HG03457 (cell line): ENCODE data around the gene TTLL6.
"Not testable (repeated sequence)": the region's sequence is repeated elsewhere in the genome, so short reads cannot be mapped to it uniquely, and the experiment has no call there.

ENCODE experiments used
- ATAC-seq: cut with Tn5 transposase; IDR thresholded peaks from one replicate; pipeline ENCODE4 v1.9.1; 2021; ENCODE audit warnings: moderate number of reproducible peaks; ENCODE audit not compliant: unreplicated experiment

TTLL6 gene

DNA sequence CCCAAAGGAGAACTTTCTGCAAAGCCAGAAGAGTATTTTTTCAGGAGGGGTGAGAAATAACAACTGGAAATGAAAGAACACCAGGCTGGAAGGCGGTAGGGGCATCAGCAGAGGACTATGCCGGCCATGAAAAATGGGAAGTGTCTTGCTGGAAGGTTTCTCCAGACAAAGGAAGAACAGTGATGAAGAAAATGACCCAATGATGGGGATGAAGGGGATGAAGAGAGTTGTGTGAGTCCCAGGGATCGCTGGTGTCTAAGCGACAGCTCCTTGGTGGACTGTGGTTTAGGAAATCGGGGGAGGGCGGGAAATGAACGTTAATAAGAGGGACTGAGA is 623 bp downstream of the TTLL6 start:
- no peak for ATAC-seq

DNA sequence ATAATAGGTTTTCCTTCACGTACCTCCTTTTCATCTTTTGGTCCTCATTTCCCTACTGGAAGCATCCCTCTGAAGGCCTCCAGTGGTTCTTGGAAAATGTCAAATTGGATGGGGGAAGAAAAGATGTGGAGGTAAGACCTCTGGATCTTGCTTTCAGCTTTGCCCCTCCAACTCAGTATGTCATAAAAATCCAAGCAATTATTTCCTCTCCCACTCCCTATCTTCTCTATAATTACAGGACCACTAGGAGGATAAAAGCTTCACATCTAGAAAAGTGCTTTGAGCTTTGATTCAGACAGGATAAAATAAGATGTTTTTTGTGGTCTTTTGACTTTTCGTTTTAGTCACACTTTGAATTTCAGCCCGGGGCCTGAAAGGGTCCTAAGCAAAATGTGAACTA is 1.7 kb downstream of the TTLL6 start:
- ATAC-seq: no peak

DNA sequence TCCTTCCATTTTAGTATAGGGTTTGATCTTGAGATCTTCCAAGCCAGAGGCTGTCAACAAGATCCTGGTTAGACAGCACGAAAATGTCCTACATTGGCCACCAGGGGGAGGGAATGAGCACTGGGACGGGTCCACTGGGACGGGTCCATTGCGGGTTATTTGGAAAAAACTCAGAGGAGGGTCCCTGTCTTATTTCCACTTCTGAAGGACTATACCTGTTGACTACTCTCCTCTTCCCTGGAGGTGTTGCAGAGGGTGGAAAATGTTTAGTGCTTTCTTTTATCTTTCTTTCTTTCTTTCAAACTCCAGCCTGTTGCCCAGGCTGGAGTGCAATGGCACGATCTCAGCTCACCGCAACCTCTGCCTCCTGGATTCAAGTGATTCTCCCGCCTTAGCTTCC is 2.5 kb downstream of the TTLL6 start:
- ATAC-seq: no peak

DNA sequence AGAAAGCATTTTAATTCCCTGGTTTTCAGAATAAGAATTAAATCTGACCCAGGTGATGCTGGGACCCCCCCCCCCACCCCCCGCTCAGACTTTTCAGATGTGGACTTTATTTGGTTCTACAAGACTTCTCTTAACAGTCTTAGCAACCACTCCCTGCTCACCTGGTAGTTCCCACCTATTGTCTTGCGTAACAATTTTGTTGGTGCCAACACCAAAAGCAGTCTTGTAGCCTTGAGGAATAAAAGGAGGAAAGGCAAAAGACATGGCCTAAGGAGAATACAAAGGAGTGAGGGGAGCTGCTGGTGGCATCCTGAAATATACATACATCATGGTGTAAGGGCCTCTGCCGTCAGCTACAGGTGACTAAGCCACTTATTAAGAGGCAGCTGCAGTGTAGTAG is 5.0 kb downstream of the TTLL6 start:
- ATAC-seq: no peak

DNA sequence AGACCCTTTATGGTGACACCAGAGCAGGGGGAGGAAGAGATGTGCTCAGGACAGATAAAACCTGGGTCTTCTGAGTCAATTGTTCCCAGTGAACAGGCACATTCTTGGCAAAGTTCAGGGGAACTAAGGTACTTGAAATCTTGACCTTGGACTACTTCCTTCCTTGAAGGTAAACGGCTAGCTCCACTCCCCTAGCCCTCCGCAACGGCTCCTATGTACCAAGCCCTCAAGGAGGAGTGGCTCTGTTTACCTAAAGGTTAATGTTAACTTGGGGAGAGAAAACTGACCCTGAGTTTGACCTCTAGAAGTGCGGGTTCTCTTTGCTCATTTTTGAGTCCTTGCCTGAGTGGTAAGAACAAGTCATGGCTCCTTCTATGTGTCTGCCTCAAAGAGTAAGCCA is 7.8 kb downstream of the TTLL6 start:
- ATAC-seq: no peak

DNA sequence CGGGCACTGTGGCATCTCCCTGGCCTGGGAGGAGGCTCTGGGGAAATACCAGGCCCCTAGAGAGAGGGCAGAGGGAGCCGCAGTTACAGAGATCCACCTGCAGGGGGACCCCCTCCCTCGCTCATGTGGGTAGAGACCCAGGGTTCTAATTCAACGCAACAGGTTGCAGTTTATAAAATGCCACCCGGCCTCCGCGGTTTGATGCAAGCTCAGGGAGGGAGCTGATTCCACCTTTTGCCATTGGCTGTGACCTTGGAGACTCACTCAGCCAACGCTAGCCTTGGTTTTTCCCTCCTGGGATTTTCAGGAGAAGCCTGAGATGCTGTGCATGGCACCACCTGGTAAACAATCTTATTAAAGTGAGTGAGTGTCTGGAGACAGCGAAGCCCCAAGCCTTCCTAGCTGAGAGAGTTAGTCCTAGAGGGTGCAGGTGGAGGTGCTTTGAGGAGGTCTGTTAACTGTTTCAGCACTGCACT is 12.1 kb downstream of the TTLL6 start:
- ATAC-seq: no peak

DNA sequence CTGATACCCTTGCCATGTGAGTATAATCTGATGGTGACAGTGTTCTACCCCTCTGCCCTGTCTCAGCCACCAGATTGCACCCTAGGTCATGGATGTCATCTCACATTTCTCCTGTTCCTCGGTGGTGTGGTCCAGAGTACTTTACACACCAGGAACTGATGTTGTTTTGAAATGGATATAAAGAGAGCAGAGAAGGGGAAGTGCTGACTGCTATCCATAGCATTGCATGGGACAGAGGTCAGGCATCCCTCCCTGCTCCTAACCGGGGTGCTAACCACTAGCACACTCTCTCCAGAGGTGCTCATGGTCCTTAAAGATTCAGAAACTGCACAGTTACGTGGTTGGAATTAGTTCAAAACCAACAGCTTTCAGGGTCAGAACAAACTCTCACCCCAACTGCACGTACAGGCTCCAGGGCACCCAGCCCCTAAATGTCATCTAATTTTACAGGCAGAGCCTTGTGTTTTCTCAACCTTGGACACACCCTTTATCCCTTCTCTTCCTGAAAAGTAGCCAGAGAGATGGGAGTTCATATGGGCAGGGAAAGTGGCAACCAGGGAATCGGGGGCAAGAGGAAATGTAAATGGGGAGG is 16.3 kb downstream of the TTLL6 start:
- ATAC-seq: no peak

DNA sequence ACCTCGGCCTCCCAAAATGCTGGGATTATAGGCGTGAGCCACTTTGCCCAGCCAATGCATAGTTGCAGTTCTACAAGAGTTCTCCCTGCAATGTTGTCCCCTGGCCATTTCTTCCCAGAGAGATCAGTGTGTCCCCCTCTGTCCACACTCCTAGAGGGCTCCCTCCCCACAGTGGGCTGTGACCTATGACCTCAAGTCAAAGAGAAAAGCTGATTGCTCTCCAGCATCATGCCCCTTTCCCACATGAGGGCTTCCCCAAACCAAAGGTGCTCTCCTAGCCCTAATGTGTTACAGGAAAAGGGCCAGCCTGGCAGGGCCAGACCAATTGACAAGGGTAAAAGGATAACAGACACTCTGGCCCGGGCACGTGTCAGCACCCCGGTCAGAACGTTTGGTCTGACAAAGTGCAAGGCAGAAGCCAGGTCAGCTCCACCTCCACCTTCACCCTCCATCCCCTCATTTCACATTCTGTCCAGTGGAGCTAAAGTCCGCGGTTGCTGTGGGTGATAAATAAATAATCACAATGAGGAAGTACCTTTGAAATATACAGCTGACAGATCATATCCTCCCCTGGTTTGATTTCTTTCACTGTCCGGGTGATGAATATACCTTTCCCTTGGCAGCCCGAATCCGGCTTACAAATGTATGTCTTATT is 17.8 kb downstream of the TTLL6 start:
- ATAC-seq: no peak

DNA sequence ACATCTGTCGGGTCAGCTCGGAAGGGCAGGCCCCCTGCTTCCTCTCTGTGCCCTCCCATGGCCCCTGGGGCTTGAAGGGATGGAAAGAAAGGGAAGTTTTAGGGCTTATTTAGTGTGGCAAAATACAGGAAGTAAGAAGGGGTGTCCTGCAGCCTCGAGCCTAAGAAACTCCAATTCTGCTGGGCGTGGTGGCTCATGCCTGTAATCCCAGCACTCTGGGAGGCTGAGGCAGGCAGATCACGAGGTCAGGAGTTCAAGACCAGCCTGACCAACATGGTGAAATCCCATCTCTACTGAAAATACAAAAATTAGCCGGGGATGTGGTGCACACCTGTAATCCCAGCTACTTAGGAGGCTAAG is 20.9 kb downstream of the TTLL6 start:
- ATAC-seq: not testable (repeated sequence)

DNA sequence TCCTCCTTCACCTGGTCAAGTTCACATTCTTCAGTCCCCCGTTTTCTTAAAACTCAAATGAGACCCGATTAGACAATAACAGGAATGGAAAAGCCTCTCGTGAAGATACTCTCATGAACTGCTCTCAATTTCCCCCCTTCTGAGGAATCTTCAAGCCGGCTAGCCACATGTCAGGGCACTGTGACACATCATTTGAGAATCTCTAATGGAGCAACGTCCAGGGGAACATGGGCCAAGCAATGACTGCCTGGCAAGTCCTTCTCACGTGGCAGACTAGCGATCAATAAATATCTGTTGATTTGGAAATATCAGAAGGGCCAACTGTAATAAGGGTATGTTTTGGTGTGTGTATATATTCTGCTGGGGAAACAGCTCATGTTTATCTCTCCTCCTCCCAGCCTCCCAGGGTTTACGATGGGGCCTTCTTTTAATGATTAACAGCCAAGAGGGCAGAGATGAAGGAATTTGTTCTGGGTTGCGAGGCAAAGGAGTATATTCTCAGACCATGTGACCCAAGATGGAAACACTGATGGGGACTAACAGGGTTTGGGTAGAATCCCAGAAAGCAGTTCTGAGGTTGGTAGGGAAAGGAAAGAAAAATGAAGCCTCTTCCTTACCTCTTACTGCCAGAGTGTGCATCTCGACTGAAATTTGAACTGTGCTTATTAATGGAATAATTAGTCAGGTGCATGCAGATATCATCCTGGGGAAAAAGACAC is 21.4 kb downstream of the TTLL6 start:
- no peak for ATAC-seq

DNA sequence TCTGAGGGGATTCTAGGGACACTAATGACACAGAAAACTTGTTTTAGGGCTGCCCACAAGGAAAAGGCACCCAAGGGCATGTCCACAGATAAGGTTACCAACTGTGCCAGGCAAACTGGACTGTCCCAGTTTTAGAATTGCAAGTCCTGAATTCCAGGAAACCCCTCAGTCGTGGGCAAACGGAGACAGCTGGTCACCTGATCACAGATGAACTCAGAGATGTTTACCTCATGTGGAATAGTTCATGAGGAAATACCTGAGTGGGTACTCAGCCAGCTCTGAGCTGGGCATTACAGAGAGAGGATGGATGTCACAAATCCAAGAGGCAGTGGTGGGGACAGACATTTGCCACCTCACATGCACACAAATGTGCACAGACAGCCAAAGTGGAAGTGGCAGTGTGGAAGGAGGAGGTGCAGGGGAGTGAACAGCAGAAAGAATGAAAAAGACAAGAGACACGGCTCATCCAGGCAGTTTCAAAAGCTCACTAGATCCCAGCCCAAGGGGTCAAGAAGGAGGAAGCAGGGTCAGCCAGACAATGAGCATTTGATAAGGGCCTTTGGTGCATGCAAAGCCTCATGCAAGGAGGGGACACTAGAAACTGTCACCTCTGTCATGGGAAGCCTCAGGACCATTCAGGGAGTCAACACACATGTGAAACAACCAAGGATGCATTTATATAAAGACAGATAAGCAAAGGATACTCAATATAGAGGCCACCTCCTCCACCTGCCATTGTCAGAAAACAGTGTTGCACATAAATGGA is 24.8 kb downstream of the TTLL6 start:
- ATAC-seq: no peak

DNA sequence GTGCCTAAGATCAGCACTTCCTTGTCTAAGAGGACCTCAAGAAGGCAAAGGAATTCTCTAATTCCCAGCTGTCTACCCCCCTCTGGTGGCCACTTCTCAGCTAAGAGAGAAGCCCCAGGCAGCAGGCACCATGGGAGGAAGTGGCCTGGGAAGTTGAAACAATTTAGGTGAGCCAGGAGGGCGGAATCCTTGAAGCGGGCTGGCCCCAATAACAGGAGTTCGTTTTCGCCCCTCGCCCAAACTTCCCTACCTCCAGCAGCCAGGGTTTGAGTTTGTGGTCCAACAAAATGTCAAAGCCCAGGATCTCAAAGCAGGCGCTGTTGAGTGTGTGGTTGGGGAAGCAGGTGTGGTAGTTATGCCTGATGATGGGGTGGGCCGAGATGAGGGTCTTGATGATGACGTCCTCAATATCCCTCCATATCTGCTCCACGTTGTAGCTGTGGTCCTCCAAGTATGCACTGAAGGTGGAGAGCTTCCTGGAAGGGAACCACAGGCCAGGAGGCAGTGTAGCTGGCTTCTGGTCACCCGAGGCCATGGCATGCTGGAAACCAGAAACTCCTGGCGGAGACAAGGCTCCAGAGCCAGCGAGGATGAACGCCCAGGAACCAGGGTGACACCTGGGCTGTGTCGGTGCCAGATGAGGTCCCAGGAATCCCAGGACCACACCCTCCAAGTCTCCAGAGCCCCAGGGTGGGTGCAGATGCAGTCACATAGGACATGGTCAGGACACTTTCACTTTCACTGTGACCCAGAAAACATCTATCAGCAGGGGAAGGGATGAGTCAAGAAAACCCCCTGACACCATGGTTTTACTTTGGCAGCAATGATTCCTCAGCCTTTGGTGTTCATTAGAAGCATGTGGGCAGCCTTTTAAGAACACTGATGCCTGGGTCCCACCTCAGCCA is 25.6 kb downstream of the TTLL6 start:
- no peak for ATAC-seq

DNA sequence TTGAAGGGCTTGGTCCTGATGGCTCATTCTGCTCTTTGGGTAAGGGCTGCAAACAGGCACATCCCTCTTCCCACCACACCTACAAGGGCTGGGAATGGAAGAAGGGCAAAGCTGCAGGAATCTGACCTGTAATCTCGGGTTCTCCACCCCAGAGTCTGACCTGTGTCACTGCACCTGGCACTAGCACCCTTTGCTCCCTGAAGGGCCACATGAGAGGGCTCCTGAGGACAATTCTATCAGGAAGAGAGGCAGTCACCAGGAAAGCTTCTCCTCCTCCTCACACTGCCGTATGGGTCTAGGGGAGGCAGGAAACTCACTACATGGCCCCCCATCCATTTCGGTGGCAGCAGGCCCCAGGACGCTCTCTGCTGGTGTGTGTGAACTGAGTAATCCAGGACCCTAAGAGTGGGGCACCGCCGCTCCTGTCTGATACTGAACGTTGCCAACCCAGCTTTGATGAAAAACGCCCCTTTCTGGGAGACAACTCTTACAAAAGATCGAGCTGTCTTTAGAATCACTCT is 26.4 kb downstream of the TTLL6 start:
- ATAC-seq: no peak

DNA sequence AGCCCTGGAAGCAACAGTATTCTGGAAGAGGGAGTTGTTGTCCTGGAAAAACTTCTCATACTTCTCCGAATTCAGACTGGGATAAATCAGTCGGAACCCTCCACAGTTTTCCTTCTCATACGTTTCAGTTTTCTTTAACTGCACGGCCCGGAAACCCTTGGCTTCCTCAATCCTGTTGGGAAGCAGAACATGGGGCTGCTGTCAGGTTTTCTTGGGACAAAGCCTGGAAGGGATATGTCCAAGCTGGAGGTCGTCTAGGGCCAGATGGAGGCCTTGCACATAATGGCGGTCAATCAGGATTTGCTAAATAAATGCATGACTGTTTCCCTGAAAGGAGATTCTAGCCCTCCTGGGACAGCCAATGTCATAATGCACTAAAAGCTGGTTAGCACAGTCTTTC is 29.2 kb downstream of the TTLL6 start:
- no peak for ATAC-seq

DNA sequence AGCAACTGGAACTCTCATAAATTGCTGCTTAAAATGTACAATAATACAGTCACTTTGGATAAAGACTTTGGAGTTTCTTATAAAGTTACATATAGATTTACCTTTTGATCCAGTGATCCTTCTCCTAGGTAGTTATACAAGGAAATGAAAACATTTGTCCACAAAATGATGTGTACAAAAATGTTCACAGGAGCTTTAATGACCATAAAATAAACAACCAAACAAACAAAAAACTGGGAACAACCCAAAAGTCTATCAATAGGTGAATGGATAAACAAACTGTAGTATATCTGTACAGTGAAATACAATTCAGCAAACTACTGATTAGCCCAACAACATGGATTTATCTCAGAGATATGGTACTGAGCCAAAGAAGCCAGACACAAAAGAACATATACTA is 37.6 kb downstream of the TTLL6 start:
- no peak for ATAC-seq

DNA sequence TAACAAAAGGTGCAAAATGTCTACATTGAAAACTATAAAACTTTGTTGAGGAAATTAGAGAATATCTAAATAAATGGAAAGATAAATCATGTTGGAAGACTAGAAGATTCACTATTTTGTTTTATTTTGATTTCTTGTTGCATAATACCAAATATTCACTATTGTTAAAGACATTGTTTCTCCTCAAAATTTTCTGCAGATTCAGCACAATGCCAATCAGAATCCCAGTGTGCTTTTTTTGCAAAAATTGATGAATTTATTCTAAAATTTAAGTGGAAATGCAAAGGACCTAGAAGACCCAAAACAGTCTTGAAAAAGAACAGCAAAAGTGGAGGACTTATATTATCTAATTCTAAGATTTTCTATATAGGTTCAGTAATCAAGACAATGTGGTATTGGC is 40.4 kb downstream of the TTLL6 start:
- ATAC-seq: no peak

DNA sequence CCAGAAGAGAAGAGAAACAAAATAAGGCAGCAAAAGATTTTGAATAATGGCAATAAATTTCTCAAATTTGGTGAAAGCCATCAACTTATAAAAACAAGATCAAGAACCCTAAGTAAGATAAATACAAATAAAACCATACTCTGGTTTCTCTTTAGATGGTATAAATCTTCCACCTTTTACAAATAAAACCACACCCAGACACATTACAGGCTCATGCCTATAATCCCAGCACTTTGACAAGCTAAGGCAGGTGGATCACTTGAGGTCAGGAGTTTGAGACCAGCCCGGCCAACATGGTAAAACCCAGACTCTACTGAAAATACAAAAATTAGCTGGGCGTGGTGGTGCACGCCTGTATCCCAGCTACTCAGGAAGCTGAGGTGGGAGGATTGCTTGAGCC is 43.8 kb downstream of the TTLL6 start:
- ATAC-seq: no peak

DNA sequence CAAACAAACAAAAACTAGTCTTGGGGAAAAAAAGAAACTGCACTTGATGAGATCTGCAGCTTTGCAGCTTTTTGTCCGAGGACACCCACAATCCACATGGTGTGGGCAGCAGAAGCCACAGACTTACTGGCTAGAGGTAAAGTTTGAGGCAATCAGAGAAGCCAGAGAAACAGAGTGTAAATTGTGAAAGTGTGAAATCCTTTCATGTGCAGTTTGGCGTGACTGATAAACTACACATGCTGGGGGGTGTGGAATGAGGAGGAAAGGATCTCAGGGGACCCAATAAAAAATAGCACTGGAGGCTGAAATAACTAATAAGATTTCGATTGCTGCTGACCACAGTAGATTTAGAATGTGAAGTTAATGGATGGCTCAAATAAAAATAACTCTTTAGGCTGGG is 46.1 kb downstream of the TTLL6 start:
- no peak for ATAC-seq

DNA sequence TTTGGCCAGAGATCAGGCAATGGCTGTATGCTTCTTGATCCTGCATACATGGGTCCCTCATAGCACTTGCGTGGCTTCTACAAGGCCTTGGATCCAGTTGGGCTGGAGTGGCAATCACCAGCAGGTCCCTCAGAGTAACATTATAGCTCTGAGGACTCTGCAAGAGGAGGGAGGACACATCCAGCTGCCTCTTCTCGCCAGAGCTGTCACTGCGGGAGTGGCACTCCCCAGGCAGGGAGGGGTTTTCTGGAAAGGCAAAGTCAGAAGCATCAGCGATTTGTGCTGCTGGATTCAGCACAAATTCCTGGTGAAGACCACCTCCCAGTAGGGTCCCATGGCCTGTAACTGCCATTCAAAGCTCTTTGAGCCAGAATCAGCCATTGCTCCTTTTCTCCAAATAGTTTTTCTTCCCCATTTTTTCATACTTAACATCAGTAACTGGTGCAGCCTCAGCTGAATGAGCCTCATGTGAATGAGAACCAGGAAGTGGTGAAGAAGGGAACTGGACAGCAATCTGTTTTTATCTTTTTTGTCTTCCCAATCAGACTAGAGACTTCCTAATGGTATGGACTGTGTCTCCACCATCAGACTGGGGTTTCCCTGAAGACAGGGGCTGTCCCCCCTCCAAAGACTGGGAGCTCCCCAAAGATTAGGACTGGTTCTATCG is 47.9 kb downstream of the TTLL6 start:
- ATAC-seq: no peak

DNA sequence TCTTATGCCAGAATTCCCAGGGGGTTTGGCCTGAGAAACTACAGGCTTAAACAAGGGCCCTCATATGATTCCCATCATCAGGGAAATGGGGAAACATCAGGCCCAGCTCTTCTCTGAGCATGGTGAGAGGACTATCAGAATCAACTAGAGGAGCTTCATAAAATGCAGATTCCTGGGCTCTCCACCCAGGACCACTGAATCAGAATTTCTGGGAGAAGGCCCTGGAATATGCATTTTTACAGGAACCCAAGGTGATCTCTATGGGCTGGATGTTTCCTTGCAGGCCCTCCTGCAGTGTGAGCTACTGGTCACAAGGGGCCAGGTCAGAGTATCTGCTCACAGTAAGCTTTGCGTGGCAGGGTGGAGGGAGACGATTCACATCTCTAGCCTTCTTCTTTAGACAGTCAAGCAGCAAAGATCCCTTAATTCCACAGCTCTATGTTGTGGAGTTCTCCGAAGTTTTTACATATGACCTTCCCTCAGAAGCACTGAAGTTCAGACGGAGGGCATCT is 49.7 kb downstream of the TTLL6 start:
- ATAC-seq: no peak
